Gastrocnemius medialis (tissue), 4 donors: ENCODE measurements around the gene VSX1.

Experiments
- POLR2A ChIP-seq, 2 donors: fragments of 450-650 bp; IDR thresholded peaks; one replicate each; pipeline ENCODE4 v1.6.1; 2017; ENCODE audit warnings: antibody characterized with exemption in 2 of 2, mild to moderate bottlenecking in 2 of 2, moderate library complexity in 2 of 2
- TF ChIP-seq, protein P1 (sequence below), 5 experiments: fragments of 450-650 bp in 3 of 5; fragments of 200-600 bp in 2 of 5; sonication (generic) in 2 of 5; IDR thresholded peaks in 4 of 5; conservative IDR thresholded peaks in 1 of 5; 1 replicate in 4 of 5; 2 replicates in 1 of 5; pipeline ENCODE4 v1.5.1; 2016 to 2019; ENCODE audit warnings: antibody characterized with exemption in 5 of 5, mild to moderate bottlenecking in 3 of 5, moderate library complexity in 3 of 5

GRCh38 chr20:25126204-25127029, 44.5 kb upstream of the VSX1 start:
- TF ChIP-seq, protein P1, sequence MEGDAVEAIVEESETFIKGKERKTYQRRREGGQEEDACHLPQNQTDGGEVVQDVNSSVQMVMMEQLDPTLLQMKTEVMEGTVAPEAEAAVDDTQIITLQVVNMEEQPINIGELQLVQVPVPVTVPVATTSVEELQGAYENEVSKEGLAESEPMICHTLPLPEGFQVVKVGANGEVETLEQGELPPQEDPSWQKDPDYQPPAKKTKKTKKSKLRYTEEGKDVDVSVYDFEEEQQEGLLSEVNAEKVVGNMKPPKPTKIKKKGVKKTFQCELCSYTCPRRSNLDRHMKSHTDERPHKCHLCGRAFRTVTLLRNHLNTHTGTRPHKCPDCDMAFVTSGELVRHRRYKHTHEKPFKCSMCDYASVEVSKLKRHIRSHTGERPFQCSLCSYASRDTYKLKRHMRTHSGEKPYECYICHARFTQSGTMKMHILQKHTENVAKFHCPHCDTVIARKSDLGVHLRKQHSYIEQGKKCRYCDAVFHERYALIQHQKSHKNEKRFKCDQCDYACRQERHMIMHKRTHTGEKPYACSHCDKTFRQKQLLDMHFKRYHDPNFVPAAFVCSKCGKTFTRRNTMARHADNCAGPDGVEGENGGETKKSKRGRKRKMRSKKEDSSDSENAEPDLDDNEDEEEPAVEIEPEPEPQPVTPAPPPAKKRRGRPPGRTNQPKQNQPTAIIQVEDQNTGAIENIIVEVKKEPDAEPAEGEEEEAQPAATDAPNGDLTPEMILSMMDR (IDR thresholded peaks at IDR 0.05 in 4 of 5, conservative IDR thresholded peaks at IDR 0.05 in 1 of 5), result no peak
- TF ChIP-seq POLR2A (IDR thresholded peaks at IDR 0.05), result no peak
